HepG2 (cell line): ENCODE measurements around the gene BICRA. TPM values are rescaled to one million over a fixed set of nuclear protein-coding genes. Genes with fewer than 3 reads are reported as not detected.
A peak's percentile ranks its signal among the peaks of the same experiment; 100 is the strongest.

Experiments used
- EEA1 ChIP-seq: sonication (generic); formaldehyde crosslinking; IDR thresholded peaks from 2 replicates; pipeline ENCODE4 v1.5.1; 2020; ENCODE audit warnings: mild to moderate bottlenecking, missing genetic modification reagents, borderline replicate concordance
- GLMP ChIP-seq: sonication (generic); formaldehyde crosslinking; IDR thresholded peaks from 2 replicates; pipeline ENCODE4 v1.9.0; 2021; ENCODE audit warnings: missing genetic modification reagents, mild to moderate bottlenecking, borderline replicate concordance
- HOMEZ ChIP-seq: IDR thresholded peaks from 2 replicates; pipeline ENCODE4 v1.6.1; 2016; ENCODE audit warnings: low read depth
- LBX2 ChIP-seq: sonication (generic); formaldehyde crosslinking; IDR thresholded peaks from 2 replicates; pipeline ENCODE4 v1.5.0; 2020; ENCODE audit warnings: missing genetic modification reagents, mild to moderate bottlenecking, borderline replicate concordance
- MTF2 ChIP-seq: sonication (generic); formaldehyde crosslinking; IDR thresholded peaks from 2 replicates; pipeline ENCODE4 v1.5.0; 2020; ENCODE audit warnings: missing genetic modification reagents, borderline replicate concordance
- PLSCR1 ChIP-seq: sonication (generic); formaldehyde crosslinking; IDR thresholded peaks from 2 replicates; pipeline ENCODE4 v1.5.0; 2020; ENCODE audit warnings: missing genetic modification reagents, mild to moderate bottlenecking, borderline replicate concordance
- ZBTB25 ChIP-seq: IDR thresholded peaks from 2 replicates; pipeline ENCODE4 v1.6.1; 2018; ENCODE audit warnings: missing genetic modification reagents
- ZC3H4 ChIP-seq: sonication (generic); formaldehyde crosslinking; IDR thresholded peaks from 2 replicates; pipeline ENCODE4 v1.4.0; 2020; ENCODE audit warnings: missing genetic modification reagents, borderline replicate concordance
- ZNF143 ChIP-seq: sonication (generic); formaldehyde crosslinking; IDR thresholded peaks from 2 replicates; pipeline ENCODE4 v1.4.0; 2020; ENCODE audit warnings: missing genetic modification reagents
- ZNF224 ChIP-seq: sonication (generic); formaldehyde crosslinking; IDR thresholded peaks from 2 replicates; pipeline ENCODE4 v1.5.0; 2020; ENCODE audit warnings: mild to moderate bottlenecking, missing genetic modification reagents
- ZNF253 ChIP-seq: sonication (generic); formaldehyde crosslinking; IDR thresholded peaks from 2 replicates; pipeline ENCODE4 v1.8.0; 2022; ENCODE audit warnings: mild to moderate bottlenecking, missing genetic modification reagents, borderline replicate concordance
- ZNF263 ChIP-seq: sonication (generic); formaldehyde crosslinking; IDR thresholded peaks from 2 replicates; pipeline ENCODE4 v1.4.0; 2020; ENCODE audit warnings: missing genetic modification reagents
- ZNF33B ChIP-seq: sonication (generic); formaldehyde crosslinking; IDR thresholded peaks from 2 replicates; pipeline ENCODE4 v1.5.1; 2020; ENCODE audit warnings: mild to moderate bottlenecking, missing genetic modification reagents
- ZNF343 ChIP-seq: sonication (generic); formaldehyde crosslinking; IDR thresholded peaks from 2 replicates; pipeline ENCODE4 v1.4.0; 2020; ENCODE audit warnings: mild to moderate bottlenecking, missing genetic modification reagents
- ZNF563 ChIP-seq: sonication (generic); formaldehyde crosslinking; IDR thresholded peaks from 2 replicates; pipeline ENCODE4 v1.8.0; 2022; ENCODE audit warnings: mild to moderate bottlenecking, moderate library complexity, missing genetic modification reagents
- ZNF770 ChIP-seq: sonication (generic); formaldehyde crosslinking; IDR thresholded peaks from 2 replicates; pipeline ENCODE4 v1.5.0; 2020; ENCODE audit warnings: mild to moderate bottlenecking, missing genetic modification reagents
- ZNF883 ChIP-seq: sonication (generic); formaldehyde crosslinking; IDR thresholded peaks from 2 replicates; pipeline ENCODE4 v1.5.1; 2020; ENCODE audit warnings: mild to moderate bottlenecking, missing genetic modification reagents; ENCODE audit errors: not compliant biosample characterization
- polyA plus RNA-seq, 8 experiments: library from polyadenylated mRNA; depleted of rRNA in 3 of 8; stranded (reverse) in 7 of 8; unstranded in 1 of 8; fragments of >200 nt; fragmentation: Illumina TruSeq in 4 of 8; extraction: Trizol in 4 of 8; gene quantifications; 2 replicates each; pipeline versions ENCODE4 v1.2.1 to v1.2.3, GENCODE V29; 2011 to 2016; ENCODE audit warnings: low read depth in 4 of 8, missing spikeins in 1 of 8, mixed read lengths in 1 of 8; ENCODE audit not compliant: insufficient read depth in 1 of 8
- total RNA-seq, 5 experiments: library from RNA; depleted of rRNA; stranded (reverse); fragments of >200 nt; fragmentation: Illumina TruSeq; extraction: Trizol; gene quantifications; 2 replicates each; pipeline ENCODE4 v1.2.3, GENCODE V29; 2016; ENCODE audit warnings: low read depth in 1 of 5

Gene BICRA
- total and polyA plus RNA-seq, 2 of the 13 experiments (the other 11 are each of a cell fraction or from before 2014, with no cell fraction given): 0.55 to 0.71 TPM

- TF ChIP-seq HOMEZ (CRISPR knock-in tag) (no peak), ZNF343 (0 out of 2 replicates have a peak, but pooled peaks have one; percentile 24), ZNF143 (CRISPR knock-in tag) (peak; percentile 73), ZNF253 (CRISPR knock-in tag) (no peak), EEA1 (CRISPR knock-in tag) (peak; percentile 24; the same call in 1 of the 2 replicates), ZBTB25 (CRISPR knock-in tag) (peak; percentile 70; the same call in 1 of the 2 replicates), ZNF563 (CRISPR knock-in tag) (peak; percentile 69; the same call in 1 of the 2 replicates), PLSCR1 (CRISPR knock-in tag) (no peak), ZNF770 (CRISPR knock-in tag) (no peak), MTF2 (CRISPR knock-in tag) (0 out of 2 replicates have a peak, but pooled peaks have one; percentile 31), ZC3H4 (CRISPR knock-in tag) (no peak), ZNF263 (CRISPR knock-in tag) (peak; percentile 76), LBX2 (CRISPR knock-in tag) (no peak), ZNF883 (CRISPR knock-in tag) (no peak), ZNF33B (CRISPR knock-in tag) (no peak), ZNF224 (no peak), GLMP (CRISPR knock-in tag) (no peak)
Observed at GRCh38 chr19:47608074-47608918, 638 bp upstream of the BICRA start (continued).
